IMR-90 (cell line): ENCODE results near the gene PGBD5. TPM values are rescaled to one million over a fixed set of nuclear protein-coding genes. Genes with fewer than 3 reads are reported as not detected.

Source experiments
- ATAC-seq: fragments of 200-7000 bp; cut with Tn5 transposase; 2 replicates; pipeline ENCODE4 v1.9.1; 2020; ENCODE audit warnings: low read depth, mild to moderate bottlenecking, moderate library complexity
- BruUV-seq: library from RNA; stranded (reverse); fragments of 400-500 nt; replicated peaks from 2 replicates; lab custom pipeline; 2021; lab: Mats Ljungman, UMichigan
- CTCF ChIA-PET: fragments of 300-600 bp; formaldehyde crosslinking; extraction: SDS; loops from one replicate; lab custom pipeline; 2021; ENCODE audit warnings: antibody characterized with exemption; lab: Yijun Ruan, JAX
- POLR2A ChIA-PET: fragments of 300-600 bp; sonication (Branson Sonifier 250); formaldehyde crosslinking; loops from one replicate; lab custom pipeline; 2022; ENCODE audit warnings: antibody characterized with exemption; ENCODE audit not compliant: unreplicated experiment; lab: Charles Lee
- DNase-seq: peaks from one replicate; pipeline ENCODE4 v3.0.0; 2013
- H2AFZ ChIP-seq: replicated peaks from 2 replicates; pipeline ENCODE3; 2013; ENCODE audit warnings: low read length, mild to moderate bottlenecking; ENCODE audit not compliant: poor library complexity
- H2AK5ac ChIP-seq: 2 replicates; pipeline ENCODE4 v1.6.1; 2013; ENCODE audit warnings: low read depth, low read length, inconsistent platforms
- H2AK9ac ChIP-seq: replicated peaks from 2 replicates; pipeline ENCODE3; 2013; ENCODE audit warnings: mild to moderate bottlenecking, low read depth, low read length, moderate library complexity; ENCODE audit not compliant: poor library complexity
- H2BK120ac ChIP-seq: 2 replicates; pipeline ENCODE4 v1.6.1; 2013; ENCODE audit warnings: low read depth, low read length, inconsistent platforms
- H2BK15ac ChIP-seq: 3 replicates; pipeline ENCODE4 v1.6.1; 2013; ENCODE audit warnings: low read depth, low read length, inconsistent platforms
- H2BK20ac ChIP-seq: 2 replicates; pipeline ENCODE4 v1.6.1; 2013; ENCODE audit warnings: low read depth, mild to moderate bottlenecking, inconsistent platforms, low read length, moderate library complexity
- H2BK5ac ChIP-seq: 2 replicates; pipeline ENCODE4 v1.6.1; 2013; ENCODE audit warnings: mild to moderate bottlenecking, low read depth, low read length, inconsistent platforms; ENCODE audit not compliant: poor library complexity, severe bottlenecking
- H3K14ac ChIP-seq: replicated peaks from 2 replicates; pipeline ENCODE4 v1.6.1; 2013; ENCODE audit warnings: low read depth, low read length, inconsistent platforms
- H3K18ac ChIP-seq: 2 replicates; pipeline ENCODE4 v1.6.1; 2013; ENCODE audit warnings: low read depth, low read length, control low read depth
- H3K23ac ChIP-seq: 2 replicates; pipeline ENCODE4 v1.6.1; 2013; ENCODE audit warnings: low read depth, low read length, inconsistent platforms
- H3K27ac ChIP-seq: 2 replicates; pipeline ENCODE4 v1.5.1; 2013; ENCODE audit warnings: mild to moderate bottlenecking, control low read depth, low read length; ENCODE audit not compliant: insufficient read depth
- H3K27me3 ChIP-seq: 2 replicates; pipeline ENCODE4 v1.6.1; 2013; ENCODE audit warnings: low read length; ENCODE audit not compliant: control insufficient read depth, insufficient read depth
- H3K36me3 ChIP-seq: 2 replicates; pipeline ENCODE4 v1.6.1; 2013; ENCODE audit warnings: low read length, mixed read lengths; ENCODE audit not compliant: control insufficient read depth, insufficient read depth
- H3K4ac ChIP-seq: 2 replicates; pipeline ENCODE4 v1.6.1; 2013; ENCODE audit warnings: low read depth, low read length, inconsistent platforms
- H3K4me1 ChIP-seq: 2 replicates; pipeline ENCODE4 v1.6.1; 2013; ENCODE audit warnings: low read length, mixed read lengths; ENCODE audit not compliant: control insufficient read depth, insufficient read depth
- H3K4me2 ChIP-seq: 2 replicates; pipeline ENCODE4 v1.6.1; 2013; ENCODE audit warnings: low read depth, mild to moderate bottlenecking, control low read depth, low read length, moderate library complexity
- H3K4me3 ChIP-seq: 2 replicates; pipeline ENCODE4 v1.5.1; 2013; ENCODE audit warnings: low read depth, mild to moderate bottlenecking, control low read depth, low read length, moderate library complexity; ENCODE audit not compliant: insufficient read depth
- H3K56ac ChIP-seq: 2 replicates; pipeline ENCODE4 v1.6.1; 2013; ENCODE audit warnings: low read length, inconsistent platforms; ENCODE audit not compliant: insufficient read depth; ENCODE audit errors: extremely low read depth
- H3K79me1 ChIP-seq, 2 experiments: 2 replicates each; pipeline ENCODE4 v1.6.1; 2013; ENCODE audit warnings: low read length in 2 of 2, inconsistent platforms in 1 of 2, low read depth in 1 of 2
- H3K9ac ChIP-seq: 2 replicates; pipeline ENCODE4 v1.6.1; 2013; ENCODE audit warnings: low read depth, low read length, control low read depth
- H3K9me1 ChIP-seq: 2 replicates; pipeline ENCODE4 v1.6.1; 2013; ENCODE audit warnings: low read length, inconsistent platforms; ENCODE audit not compliant: insufficient read depth
- H3K9me3 ChIP-seq: 2 replicates; pipeline ENCODE4 v1.6.1; 2013; ENCODE audit warnings: low read length; ENCODE audit not compliant: control insufficient read depth, insufficient read depth
- H4K20me1 ChIP-seq: 2 replicates; pipeline ENCODE4 v1.6.1; 2013; ENCODE audit warnings: low read length, inconsistent platforms; ENCODE audit not compliant: insufficient read depth
- H4K5ac ChIP-seq: 2 replicates; pipeline ENCODE4 v1.6.1; 2013; ENCODE audit warnings: mild to moderate bottlenecking, low read depth, low read length, control low read depth
- H4K8ac ChIP-seq, 2 experiments: 2 replicates each; pipeline ENCODE4 v1.6.1; 2013; ENCODE audit warnings: low read depth in 2 of 2, low read length in 2 of 2, control low read depth in 1 of 2, inconsistent platforms in 1 of 2
- H4K91ac ChIP-seq: 2 replicates; pipeline ENCODE4 v1.6.1; 2013; ENCODE audit warnings: low read depth, low read length, inconsistent platforms; ENCODE audit not compliant: insufficient read depth
- BHLHE40 ChIP-seq: fragments of 150-350 bp; IDR thresholded peaks from 2 replicates; pipeline ENCODE4 v1.6.1; 2016; ENCODE audit warnings: mild to moderate bottlenecking, low read depth, low read length
- CEBPB ChIP-seq: IDR thresholded peaks from 2 replicates; pipeline ENCODE4 v1.6.1; 2012; ENCODE audit warnings: low read depth, low read length, improper control_type of control experiment
- CHD1 ChIP-seq: IDR thresholded peaks from 2 replicates; pipeline ENCODE4 v1.6.1; 2012; ENCODE audit warnings: low read depth, low read length, improper control_type of control experiment
- CTCF ChIP-seq: conservative IDR thresholded peaks from 2 replicates; pipeline ENCODE4 v1.5.1; 2012; ENCODE audit warnings: mild to moderate bottlenecking, low read depth, low read length, improper control_type of control experiment
- ELK1 ChIP-seq: fragments of 150-350 bp; IDR thresholded peaks from 2 replicates; pipeline ENCODE4 v1.6.1; 2016; ENCODE audit warnings: low read depth, mild to moderate bottlenecking, low read length, moderate library complexity, borderline replicate concordance
- FOS ChIP-seq: fragments of 150-350 bp; IDR thresholded peaks from 2 replicates; pipeline ENCODE4 v1.6.1; 2016; ENCODE audit warnings: low read depth, low read length
- MAFK ChIP-seq: IDR thresholded peaks from 2 replicates; pipeline ENCODE4 v1.6.1; 2012; ENCODE audit warnings: low read depth, low read length, improper control_type of control experiment
- MAZ ChIP-seq: IDR thresholded peaks from 2 replicates; pipeline ENCODE4 v1.6.1; 2012; ENCODE audit warnings: low read depth, mild to moderate bottlenecking, low read length, improper control_type of control experiment, moderate library complexity, borderline replicate concordance
- MXI1 ChIP-seq: IDR thresholded peaks from 2 replicates; pipeline ENCODE4 v1.6.1; 2012; ENCODE audit warnings: low read depth, mild to moderate bottlenecking, low read length, moderate library complexity, borderline replicate concordance
- NFE2L2 ChIP-seq: fragments of 150-350 bp; IDR thresholded peaks from 2 replicates; pipeline ENCODE4 v1.6.1; 2016; ENCODE audit warnings: low read depth, mild to moderate bottlenecking, low read length
- POLR2A ChIP-seq: IDR thresholded peaks from 2 replicates; pipeline ENCODE4 v1.6.1; 2012; ENCODE audit warnings: mild to moderate bottlenecking, low read depth, low read length
- RAD21 ChIP-seq: IDR thresholded peaks from 2 replicates; pipeline ENCODE4 v1.6.1; 2012; ENCODE audit warnings: low read length, improper control_type of control experiment
- RCOR1 ChIP-seq: IDR thresholded peaks from 2 replicates; pipeline ENCODE4 v1.6.1; 2012; ENCODE audit warnings: mild to moderate bottlenecking, low read length, improper control_type of control experiment; ENCODE audit not compliant: insufficient replicate concordance
- RFX5 ChIP-seq: IDR thresholded peaks from 2 replicates; pipeline ENCODE4 v1.8.0; 2012; ENCODE audit warnings: low read depth, mild to moderate bottlenecking, low read length, moderate library complexity
- SMC3 ChIP-seq: fragments of 150-350 bp; IDR thresholded peaks from 2 replicates; pipeline ENCODE4 v1.6.1; 2016; ENCODE audit warnings: low read depth, mild to moderate bottlenecking, antibody characterized with exemption, low read length, moderate library complexity
- USF2 ChIP-seq: fragments of 150-350 bp; IDR thresholded peaks from 2 replicates; pipeline ENCODE4 v1.6.1; 2017; ENCODE audit warnings: mild to moderate bottlenecking, antibody characterized with exemption, low read length, low read depth
- WGBS, 2 experiments: methylation state at CpG; one replicate each; pipeline versions ENCODE4 v1.1.5 to v1.1.7; 2013; ENCODE audit warnings: missing lambda C conversion rate in 2 of 2; ENCODE audit not compliant: insufficient read length in 1 of 2; ENCODE audit errors: extremely low coverage in 2 of 2; 5-methylcytosine and 5-hydroxymethylcytosine counted together
- dilution Hi-C: fragments of 300-500 bp; cut with HindIII; formaldehyde crosslinking; loops from one replicate; pipeline ENCODE4 v1.14.3; 2018; ENCODE audit warnings: low sequenced_read_pairs; ENCODE audit not compliant: unreplicated experiment
- in situ Hi-C: fragments of 300-500 bp; cut with MboI; formaldehyde crosslinking; loops from 3 replicates; pipeline ENCODE4 v1.14.3; 2019; ENCODE audit warnings: low sequenced_read_pairs, inconsistent platforms, mixed read lengths
- intact Hi-C: fragments of 100-400 bp; cut with micrococcal nuclease; formaldehyde crosslinking; loops from 2 replicates; pipeline ENCODE4 v1.10.0; 2022
- polyA plus RNA-seq, 3 experiments: library from polyadenylated mRNA; depleted of rRNA; stranded (reverse); fragments of >200 nt; gene quantifications; 2 replicates each; pipeline ENCODE4 v1.2.3, GENCODE V29; 2012; ENCODE audit warnings: low replicate concordance in 1 of 3
- total RNA-seq: library from RNA; depleted of rRNA; stranded (reverse); fragments of >200 nt; gene quantifications from 2 replicates; pipeline ENCODE4 v1.2.3, GENCODE V29; 2012

PGBD5 gene
- total and polyA plus RNA-seq, 2 of the 4 experiments (the other 2 are of a cell fraction) = 0.18 to 0.36 TPM

GRCh38 chr1:230287674-230288315 is 138.3 kb downstream of the PGBD5 start:
- H3K36me3 ChIP-seq = no peaks in the 10 kb centered on the region; the same call in 1 of the 2 replicates
- peak overlapping the region; percentile 15 for H2AK9ac ChIP-seq
- no peak overlapping the region for H3K18ac ChIP-seq
- H3K27me3 ChIP-seq = peaks cover 12% of the 10 kb centered on the region
- dilution Hi-C loops (no loop called here), in situ Hi-C loops (no loop called here), intact Hi-C loops (no loop called here)
- DNase-seq (no peak), ATAC-seq (no peak)
- H3K4ac ChIP-seq = no peak overlapping the region
- no peak overlapping the region for H3K14ac ChIP-seq
- H3K27ac ChIP-seq = no peak overlapping the region
- no peak overlapping the region for H3K4me2 ChIP-seq
- H3K9me3 ChIP-seq = no peaks in the 10 kb centered on the region
- CTCF ChIA-PET = interaction anchor here (1.0 kb wide), 1 partner anchor 13 kb away, joined by 4 read pairs; no protein-coding TSS in a partner anchor
- no peak overlapping the region for H4K8ac ChIP-seq
- no TSS peak for BruUV-seq
- H2BK20ac ChIP-seq = no peak overlapping the region
- no peaks in the 10 kb centered on the region for H4K20me1 ChIP-seq
- H2BK5ac ChIP-seq = no peak overlapping the region
- H3K79me1 ChIP-seq = no peaks in the 10 kb centered on the region
- H2AFZ ChIP-seq = no peak overlapping the region
- H2BK15ac ChIP-seq = no peak overlapping the region
- POLR2A ChIA-PET = no interaction called here
- H3K9me1 ChIP-seq = no peaks in the 10 kb centered on the region; the same call in 1 of the 2 replicates
- H4K91ac ChIP-seq = no peak overlapping the region
- H3K23ac ChIP-seq = no peak overlapping the region
- no peak overlapping the region for H3K9ac ChIP-seq
- WGBS, 2 experiments = 76% methylated on average over 9 of the region's 17 CpGs; no CpG with 5 or more reads in 1 of the 2 experiments
- H3K4me3 ChIP-seq = no peak overlapping the region
- no peak overlapping the region for H3K56ac ChIP-seq
- no peak overlapping the region for H2AK5ac ChIP-seq
- no peak overlapping the region for H4K5ac ChIP-seq
- no peaks in the 10 kb centered on the region for H3K4me1 ChIP-seq
- TF ChIP-seq BHLHE40 (no peak), NFE2L2 (no peak), MXI1 (no peak), MAFK (no peak), CTCF (no peak), RAD21 (no peak), CEBPB (no peak), SMC3 (no peak), ELK1 (no peak), RFX5 (no peak), RCOR1 (no peak), MAZ (no peak), FOS (no peak), CHD1 (no peak), USF2 (no peak), POLR2A (no peak)
- no peak overlapping the region for H2BK120ac ChIP-seq
